Retinal pigment epithelial cell (primary cell): ENCODE results near the gene NDUFB2.
"Not testable (repeated sequence)": the region's sequence is repeated elsewhere in the genome, so short reads cannot be mapped to it uniquely, and the experiment has no call there.

Experiments
- DNase-seq: peaks from one replicate; pipeline ENCODE4 v3.0.0-alpha.2; 2010; ENCODE audit warnings: low read depth
- H3K4me3 ChIP-seq: 2 replicates; pipeline ENCODE4 v1.5.1; 2011; ENCODE audit warnings: mild to moderate bottlenecking, low read length, control low read depth, moderate library complexity
- CTCF ChIP-seq: conservative IDR thresholded peaks from 2 replicates; pipeline ENCODE4 v1.5.1; 2011; ENCODE audit warnings: low read depth, low read length, control low read depth, inconsistent platforms

Gene NDUFB2

GRCh38 chr7:140707132-140707531 is 10.6 kb downstream of the NDUFB2 start:
- no peak for DNase-seq
- H3K4me3 ChIP-seq = no peak overlapping the region
- no peak for TF ChIP-seq CTCF

- DNase-seq, H3K4me3 ChIP-seq: not testable (repeated sequence)
Measured at GRCh38 chr7:140708764-140709163, 12.3 kb downstream of the NDUFB2 start.

- H3K4me3 ChIP-seq = not testable (repeated sequence)
Measured at GRCh38 chr7:140712392-140712791, 15.9 kb downstream of the NDUFB2 start.

GRCh38 chr7:140714331-140715040 is 18.0 kb downstream of the NDUFB2 start:
- no peak for DNase-seq
- H3K4me3 ChIP-seq = no peak overlapping the region
- no peak for TF ChIP-seq CTCF

More at GRCh38 chr7:140712392-140712791, 15.9 kb downstream of the NDUFB2 start:
- DNase-seq = not testable (repeated sequence)

DNA sequence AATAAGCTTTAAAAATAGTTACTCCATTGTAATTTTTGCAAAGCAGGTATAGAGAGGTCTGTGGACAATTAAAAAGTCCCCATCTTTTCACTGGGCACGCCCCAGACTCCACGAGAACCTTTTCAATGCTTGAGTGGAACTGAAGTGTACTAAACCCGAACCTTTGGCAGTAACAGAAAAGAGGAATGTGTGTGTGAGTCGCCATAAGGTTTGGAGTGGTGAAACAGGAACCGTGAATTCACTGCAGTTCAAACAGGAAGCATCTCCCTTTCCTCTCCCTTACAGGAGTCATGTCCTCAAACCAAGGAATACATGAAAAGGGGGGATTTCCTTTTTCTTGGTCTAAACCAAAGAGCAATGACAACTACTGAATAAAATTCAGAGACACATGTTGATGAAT is 23.2 kb downstream of the NDUFB2 start:
- DNase-seq = no peak
- TF ChIP-seq CTCF = no peak

DNA sequence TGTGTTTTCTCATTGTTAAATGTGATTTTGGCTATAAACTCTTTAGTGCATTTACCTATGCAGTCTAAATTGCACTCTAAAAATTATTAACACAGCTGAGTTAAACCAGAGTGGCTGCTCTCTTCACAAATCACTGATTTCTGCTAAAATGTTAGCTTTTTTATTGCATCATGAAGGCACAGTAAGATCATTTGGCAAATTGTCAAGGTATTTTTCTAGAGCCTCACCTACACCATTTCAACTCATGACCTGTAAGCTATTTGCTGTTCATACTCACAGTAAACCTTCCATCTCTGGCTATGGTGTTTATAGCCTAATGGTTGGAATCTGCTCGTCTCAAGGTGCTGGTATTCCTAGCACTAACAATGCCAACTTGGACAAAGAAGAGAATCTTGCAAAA is 25.7 kb downstream of the NDUFB2 start:
- H3K4me3 ChIP-seq = no peak overlapping the region
- no peak for TF ChIP-seq CTCF
- no peak for DNase-seq

More for the DNA sequence above, 23.2 kb downstream of the NDUFB2 start:
- H3K4me3 ChIP-seq = no peak overlapping the region

DNA sequence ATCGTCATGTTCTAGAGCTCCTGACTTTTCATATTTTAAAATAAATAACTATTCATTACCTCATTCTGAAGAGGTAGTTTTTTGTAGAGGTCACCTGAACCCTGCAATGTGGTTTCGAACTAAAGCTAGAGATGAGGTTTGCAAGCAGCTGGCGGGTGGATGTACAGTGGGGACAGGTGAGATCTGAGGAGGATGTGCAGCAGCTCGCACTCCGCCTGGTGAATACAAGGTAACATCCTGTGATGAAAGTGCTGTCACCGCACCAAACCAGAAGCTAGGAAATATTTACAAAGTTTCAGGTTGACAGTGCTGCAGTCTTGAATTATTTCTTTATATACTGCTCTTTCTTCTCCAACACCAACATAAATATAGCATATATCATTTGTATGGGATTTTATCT is 26.5 kb downstream of the NDUFB2 start:
- H3K4me3 ChIP-seq = no peak overlapping the region
- DNase-seq = no peak
- TF ChIP-seq CTCF = no peak

DNA sequence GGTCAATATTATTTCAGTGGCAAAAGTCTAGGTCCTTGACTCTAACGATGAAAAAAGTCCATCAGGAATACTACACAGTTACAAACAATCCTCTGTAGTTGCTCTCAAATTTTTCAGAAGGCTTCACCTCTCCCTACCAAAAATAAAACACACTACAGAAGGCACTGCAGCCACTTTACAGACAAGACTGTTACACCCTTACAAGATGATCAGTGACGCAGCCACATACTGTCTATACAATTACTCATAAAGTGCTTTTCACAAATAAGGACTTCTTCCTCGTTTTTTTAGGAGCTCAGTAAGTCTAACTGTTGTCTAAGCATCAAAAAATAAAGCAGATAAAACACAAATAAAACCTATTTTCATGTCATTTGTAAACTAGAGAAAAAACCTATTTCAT is 27.1 kb downstream of the NDUFB2 start:
- no peak overlapping the region for H3K4me3 ChIP-seq
- DNase-seq = no peak
- TF ChIP-seq CTCF = no peak
